Hematopoietic multipotent progenitor cell treated with erythropoietin and hydrocortisone succinate and interleukin-3 and kit ligand, for 6 days (in vitro differentiated cells): ENCODE measurements around the gene IQGAP3.

ENCODE experiments used
- DNase-seq: peaks from one replicate; pipeline ENCODE4 v3.0.0-alpha.2; 2015

IQGAP3 gene

DNA sequence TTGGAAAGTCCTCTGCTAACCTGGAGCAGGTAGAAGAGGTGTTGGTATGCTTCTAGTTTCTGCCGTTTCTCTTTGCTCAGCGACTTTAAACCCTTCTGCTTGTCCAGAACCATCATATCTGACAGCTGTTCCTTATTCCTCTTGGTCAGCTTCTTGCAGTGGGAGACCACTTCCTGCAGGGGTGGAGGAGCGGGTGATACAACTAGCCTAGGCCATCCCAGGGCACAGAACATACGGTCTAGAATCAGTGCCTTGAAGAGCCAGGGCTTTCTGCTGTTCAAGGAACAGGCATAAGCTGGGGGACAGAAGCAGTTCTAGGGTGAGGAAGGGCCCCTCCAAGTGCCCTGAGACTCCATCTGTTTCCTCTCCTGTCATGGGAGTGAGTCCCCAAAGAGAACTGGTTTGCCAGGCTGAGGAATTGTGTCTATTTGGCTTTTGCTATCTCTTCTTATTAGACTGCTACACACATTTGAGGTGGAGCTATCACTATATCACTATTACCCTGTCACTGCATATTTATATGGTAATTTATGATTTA is 32.5 kb downstream of the IQGAP3 start:
- no peak for DNase-seq

DNA sequence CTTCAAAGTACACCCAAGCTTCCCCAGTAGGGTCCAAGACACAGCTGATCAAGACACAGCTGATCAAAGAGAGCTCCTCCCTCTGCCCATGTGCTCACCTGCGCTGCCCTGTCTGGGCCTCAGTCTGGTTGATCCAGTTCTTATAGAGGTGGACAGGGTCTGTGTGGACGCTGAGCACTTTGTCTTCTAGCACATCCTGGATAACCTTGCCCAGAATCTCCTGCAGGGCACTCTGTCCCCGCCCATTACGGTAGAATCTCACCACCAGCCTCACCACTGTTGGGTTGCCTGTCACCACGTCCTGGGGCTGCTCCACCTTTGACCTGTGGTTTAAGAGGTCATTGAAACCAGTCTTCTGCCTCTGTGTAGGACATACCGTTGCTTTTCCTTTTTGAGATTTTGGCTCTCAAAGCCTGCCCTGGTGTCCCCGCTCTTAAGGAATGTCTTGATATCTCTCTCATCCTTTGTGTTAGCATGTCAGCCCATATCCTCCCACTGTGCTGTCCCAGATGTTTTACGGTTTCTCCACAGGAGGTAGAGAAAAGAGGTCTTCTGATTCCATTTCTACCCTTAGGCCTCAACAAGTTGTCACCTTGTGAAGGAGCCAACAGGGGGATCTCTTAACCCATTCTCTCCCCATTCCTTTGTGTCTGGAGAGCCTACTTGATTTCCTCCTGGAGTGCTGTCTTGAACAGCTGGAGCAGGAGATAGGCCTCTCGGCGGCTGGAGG is 33.5 kb downstream of the IQGAP3 start:
- no peak for DNase-seq

DNA sequence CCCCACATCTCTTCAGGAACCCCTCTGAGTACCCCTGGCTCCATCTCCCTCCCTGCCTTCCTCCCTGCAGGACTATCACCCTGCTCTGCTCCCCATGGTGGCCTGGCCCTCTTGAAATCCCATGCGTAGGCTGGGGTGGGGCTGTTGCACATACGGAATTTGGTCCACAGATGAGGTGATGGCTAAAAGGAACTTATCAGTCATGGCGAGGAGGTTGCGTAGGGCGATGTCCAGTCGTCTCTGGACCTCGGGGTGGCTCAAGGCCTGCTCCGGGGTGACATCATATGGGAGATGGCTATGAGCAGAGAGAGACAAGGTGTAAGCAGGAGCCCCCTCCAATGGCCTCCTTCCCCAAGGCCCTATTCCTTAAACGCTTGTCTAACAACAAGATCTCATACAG is 35.3 kb downstream of the IQGAP3 start:
- DNase-seq = no peak

DNA sequence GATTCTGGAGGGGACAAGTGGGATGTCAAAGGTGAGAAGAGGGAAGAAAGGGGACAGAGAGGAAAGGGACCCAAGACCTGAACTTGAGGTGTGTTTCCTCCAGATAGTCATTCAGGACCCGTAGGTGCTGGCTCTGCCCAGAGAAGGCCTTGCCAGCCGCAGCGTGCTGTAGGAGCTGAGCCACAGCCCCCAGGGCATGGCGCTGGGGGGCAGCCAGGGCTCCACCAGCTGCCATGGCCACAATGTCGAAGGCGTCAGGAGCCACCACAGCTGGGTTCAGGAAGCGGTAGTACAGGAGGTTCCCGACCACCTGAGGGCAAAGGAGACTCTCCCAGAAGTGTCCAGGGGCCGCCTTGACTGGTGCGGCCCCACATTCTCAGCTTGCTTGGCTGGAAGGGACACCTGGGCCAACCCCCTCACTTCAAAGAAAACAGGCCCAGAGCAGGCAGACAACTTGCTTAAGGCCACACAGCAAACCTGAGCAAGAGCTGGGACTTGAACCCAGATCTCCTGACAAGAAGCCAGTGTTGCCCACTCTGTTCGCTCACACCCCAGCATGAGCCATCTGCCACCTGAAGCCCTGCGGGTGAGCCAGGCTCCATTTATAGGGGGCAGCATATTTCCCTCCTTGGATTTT is 37.8 kb downstream of the IQGAP3 start:
- DNase-seq = no peak

DNA sequence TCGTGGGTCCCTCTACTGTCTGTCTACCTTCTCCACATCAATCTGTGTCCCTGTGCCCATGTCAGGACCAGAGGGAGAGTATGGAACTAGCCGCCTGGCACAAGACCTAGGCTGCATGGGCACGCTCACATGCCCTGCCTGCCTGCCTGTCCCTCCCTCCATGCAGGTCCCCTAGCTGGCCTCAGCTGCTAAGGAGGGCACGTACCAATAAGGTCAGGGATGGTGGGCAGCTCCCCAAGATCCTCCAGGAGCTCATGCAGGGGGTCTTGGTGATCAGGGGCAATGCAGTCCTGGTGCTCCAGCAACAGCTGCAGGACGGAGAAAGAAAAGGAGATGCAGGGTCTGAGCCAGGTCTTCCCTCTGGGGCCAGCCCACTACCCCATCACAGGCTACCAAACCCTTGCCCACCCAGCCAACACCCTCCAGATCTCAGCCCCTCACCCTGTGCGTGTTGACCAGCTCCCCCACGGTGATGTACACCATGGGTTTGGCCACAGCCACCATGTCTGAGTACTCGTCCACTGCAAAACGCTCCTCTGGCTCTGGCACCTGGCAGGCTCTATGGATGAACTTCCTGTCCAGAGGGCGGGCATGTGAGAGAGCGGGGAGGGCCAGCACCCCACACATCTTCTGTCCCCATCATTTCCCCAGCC is 38.7 kb downstream of the IQGAP3 start:
- no peak for DNase-seq

DNA sequence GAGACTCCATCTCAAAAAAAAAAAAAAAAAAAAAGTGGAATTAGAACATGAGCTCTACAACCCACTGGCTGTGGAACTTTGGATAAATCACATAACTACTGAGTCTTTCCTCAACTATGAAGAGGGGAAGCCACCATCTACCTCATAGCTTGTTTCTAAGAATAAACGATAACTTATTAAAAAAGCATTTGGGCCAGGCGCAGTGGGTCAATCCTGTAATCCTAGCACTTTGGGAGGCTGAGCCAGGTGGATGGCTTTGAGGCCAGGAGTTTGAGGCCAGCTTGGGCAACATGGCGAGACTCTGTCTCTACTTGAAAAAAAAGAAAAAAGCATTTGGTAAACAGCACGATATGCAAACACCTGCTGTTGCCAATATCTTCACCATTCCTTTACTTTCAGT is 40.0 kb downstream of the IQGAP3 start:
- DNase-seq = no peak

DNA sequence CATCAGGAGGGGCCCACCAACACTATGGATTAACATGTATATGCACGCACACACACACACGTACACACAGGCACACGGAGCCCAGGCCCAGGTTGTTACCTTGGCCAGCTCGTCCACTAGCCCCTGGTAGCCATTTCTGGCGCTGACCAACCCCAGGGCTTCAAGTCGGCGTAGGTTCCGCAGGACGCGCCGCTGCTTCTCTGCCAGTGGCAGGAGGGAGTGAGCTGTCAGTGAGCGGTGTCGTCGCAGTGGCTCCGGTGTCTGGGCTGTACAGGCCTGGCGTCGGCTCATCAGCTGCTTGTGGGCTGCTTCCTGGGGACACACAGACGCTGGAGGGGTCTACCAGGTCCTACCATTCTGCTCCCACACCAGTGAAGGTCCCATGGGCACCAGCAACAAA is 42.4 kb downstream of the IQGAP3 start:
- no peak for DNase-seq

DNA sequence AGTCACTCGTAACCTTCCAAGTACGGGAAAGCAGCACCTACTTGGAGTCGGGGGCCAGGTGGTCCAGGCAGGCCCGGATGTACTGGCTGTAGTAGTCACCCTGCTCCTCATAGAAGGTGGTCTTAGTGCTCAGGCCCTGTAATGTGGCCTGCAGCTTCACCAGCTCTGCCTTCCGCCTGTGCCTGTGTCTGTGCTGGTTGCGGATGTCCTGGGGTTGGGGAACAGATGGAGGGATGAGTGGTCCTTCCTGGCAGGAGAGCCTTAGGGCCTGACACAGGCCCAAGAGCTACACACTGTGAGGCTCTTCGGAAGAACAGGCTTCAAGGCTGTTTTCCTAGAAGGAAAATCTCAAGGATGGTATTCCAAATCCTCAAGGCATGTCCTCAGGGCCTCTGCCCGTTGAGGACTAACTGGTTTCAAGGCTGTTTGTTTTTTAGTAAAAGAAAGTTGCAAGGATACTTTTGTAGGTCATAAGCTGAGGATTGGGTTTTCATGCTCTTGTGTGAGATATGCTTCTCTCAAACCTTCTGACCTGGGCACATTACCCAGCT is 43.4 kb downstream of the IQGAP3 start:
- no peak for DNase-seq

DNA sequence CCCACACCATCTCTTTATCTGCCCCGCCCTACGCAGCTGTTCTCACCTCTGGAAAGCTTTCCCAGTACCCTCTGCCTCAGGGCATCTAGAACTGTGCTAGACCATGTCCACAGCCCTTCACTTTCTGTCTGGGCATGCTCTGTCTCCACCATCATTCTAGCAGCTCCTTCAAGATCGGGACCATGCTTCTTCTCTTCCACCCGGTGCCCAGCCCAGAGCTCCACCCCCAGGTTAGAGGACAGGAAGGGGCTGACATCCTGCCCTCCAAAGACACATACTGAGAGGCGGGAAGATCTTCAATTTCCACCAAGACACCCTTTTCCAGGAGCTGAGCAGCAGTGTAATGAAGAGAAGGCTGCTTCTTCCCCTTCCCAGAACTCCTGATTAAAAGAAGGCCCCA is 44.1 kb downstream of the IQGAP3 start:
- DNase-seq = no peak

DNA sequence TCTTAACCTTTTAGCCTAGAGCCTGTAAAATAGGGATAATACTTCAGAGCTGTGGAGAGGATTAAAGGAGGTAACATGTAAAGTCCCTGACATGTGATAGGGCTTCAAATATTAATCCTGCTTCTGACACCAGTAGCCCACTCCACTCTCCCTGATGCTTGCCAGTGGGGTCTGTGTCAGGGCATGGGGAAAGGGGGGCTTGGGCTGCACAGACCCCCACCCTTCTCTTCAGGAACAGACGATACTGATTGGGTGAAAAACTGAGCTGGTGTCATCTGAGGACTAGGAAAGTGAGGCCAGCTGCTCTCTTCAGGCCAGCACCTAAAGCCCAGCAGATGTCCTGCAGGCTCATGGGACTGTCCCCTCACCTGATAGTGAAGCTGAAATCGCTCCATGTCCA is 44.8 kb downstream of the IQGAP3 start:
- no peak for DNase-seq

DNA sequence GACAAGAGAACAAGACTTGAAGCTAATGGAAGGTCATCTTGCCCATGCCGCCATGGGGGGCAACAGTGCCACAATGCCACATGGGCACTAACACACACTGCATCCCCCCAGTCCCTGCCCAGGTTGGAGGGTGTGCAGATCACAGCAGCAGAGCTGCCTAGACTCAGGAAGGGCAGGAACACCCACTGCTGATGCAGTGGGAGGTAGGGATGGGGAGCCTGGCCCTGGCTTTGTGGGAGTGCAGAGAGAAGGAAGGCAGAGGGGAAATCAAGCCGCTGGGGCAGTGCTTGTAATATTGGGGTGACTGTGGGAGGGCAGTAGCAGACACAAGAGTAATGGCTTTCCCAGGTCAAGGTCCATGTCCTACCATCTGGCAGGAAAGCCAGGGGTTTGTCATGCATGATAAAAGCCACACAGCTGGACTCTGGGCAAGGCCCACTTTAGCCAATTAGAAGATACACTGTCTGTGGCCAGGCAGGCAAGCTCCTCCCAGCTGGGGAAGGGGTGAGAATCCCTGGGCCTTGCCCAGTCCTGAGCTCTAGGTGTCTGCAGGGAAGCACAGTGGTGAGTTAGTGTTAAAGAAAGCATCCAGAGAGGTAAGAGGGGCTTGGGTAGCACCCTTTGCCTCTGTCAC is 46.4 kb downstream of the IQGAP3 start:
- no peak for DNase-seq

DNA sequence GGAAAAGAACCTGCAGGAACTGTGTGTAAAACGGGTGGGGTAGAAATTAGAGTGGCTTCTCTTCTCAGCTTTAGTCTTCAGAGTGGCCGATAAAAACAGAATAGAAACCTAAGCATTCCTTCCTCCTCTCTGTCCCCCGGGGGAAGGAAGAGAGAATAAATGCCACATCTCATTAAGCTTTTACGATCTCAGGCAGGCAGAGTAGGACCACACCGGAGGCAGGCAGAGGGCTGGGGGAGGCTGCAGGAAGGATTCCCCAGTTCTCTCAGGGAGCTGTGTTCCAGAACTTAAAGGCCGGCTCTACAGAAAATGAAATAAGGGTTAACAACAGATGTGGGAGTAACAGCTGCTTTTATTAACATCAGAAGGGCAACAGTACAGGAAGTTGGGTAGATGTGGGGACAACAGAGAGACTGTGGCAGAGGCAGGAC is 47.3 kb downstream of the IQGAP3 start:
- peak; percentile 24 for DNase-seq

DNA sequence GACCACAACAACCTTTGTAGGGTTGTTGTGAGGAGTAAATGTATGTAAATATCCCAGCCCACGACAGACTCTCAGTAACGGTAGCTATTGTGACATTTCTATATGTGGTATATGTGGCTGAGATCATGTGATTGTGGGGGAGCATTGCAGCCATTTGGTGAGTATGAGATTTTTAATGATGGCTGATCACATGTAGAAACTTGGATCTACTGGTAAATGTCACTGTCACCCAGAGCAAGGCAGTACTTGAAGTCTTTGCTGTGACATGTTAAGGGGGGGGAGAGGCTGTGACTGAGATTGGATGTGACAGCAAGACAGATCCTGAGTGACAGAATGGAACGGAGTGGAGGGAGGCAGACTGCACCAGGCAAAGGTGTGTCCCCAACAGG is 47.9 kb downstream of the IQGAP3 start:
- peak; percentile 80 for DNase-seq

DNA sequence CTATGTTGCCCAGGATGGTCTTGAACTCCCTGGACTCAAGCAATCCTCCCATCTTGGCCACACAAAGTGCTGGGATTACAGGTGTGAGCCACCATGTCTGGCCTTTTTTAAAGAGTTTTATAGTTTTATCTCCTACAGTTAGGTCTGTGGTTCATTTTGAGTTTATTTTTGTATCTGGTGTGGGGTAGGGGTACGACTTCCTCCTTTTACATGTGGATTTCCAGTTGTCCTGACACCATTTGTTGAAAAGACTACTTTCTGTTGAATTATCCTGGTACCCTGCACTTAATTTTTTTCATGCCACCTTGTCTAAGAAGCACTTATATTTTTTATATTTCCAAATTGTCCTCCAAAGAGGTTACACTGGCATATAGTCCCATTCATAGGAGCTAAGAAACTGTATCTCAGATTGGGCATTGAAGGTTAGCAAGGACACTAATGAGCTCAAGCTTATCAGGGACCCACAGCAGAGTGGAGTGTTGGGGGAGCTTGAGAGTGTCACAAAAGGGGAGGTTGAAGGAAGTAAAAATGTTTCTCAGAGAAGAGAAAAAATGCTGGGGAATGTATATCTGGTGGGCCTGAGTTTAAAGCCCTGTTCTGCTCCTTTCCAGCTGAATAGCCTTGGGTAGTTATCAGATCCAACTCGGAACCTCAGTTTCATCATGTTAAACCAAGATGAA is 48.4 kb downstream of the IQGAP3 start:
- peak; percentile 86 for DNase-seq

DNA sequence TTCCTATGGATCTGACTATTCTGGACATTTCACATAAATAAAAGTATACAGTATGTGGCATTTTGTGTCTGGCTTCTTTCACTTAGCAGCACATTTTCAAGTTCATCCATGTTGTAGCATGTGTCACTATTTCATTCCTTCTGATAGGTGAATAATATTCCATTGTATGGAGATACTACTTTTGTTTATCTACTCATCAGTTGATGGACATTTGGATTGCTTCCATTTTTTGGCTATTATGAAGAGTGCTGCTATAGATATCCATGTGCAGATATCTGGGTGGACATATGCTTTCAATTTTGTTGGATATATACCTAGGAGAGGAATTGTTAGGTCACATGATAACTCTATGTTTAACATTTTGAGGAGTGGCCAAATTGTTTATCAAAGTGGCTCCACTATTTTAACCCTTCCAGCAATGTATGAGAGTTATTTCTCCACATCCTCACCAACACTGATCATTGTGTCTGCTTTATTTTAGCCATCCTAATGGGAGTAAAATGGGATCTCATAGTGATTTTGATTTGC is 49.9 kb downstream of the IQGAP3 start:
- peak; percentile 11 for DNase-seq

DNA sequence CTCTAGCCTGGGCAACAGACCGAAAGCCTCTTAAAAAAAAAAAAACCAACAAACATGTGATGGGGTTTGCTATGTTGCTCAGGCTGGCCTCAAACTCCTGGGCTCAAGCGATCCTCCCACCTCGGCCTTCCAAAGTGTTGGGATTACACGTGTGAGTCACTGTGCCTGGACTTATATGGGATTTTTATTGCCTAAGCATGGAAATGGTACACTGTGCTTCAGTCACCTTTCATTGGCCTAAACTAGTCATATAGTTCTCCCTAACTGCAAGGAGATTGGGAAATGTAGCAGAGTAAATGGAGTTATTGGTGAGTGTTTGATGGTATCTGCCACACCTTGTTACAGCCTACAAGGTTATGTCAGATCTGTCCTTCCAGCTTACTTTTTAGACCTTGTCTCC is 54.6 kb downstream of the IQGAP3 start:
- no peak for DNase-seq

DNA sequence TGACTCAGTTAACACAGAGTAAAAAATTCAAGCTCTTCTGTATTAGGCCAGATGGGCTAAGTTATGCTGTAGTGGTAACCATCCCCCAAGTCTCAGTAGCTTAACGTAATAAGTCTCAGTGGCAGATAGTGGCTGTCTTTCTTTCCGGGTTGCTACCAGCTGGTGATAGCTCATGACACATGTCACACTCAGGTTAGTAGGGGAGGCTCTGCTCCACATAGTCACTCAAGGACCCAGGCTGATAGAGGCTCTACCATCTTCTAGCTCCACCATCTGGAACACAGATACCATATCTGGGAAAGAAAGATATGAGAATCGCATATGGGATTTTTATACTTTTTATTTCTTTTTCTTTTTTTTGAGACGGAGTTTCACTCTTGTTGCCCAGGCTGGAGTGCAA is 55.5 kb downstream of the IQGAP3 start:
- DNase-seq = peak; percentile 55

DNA sequence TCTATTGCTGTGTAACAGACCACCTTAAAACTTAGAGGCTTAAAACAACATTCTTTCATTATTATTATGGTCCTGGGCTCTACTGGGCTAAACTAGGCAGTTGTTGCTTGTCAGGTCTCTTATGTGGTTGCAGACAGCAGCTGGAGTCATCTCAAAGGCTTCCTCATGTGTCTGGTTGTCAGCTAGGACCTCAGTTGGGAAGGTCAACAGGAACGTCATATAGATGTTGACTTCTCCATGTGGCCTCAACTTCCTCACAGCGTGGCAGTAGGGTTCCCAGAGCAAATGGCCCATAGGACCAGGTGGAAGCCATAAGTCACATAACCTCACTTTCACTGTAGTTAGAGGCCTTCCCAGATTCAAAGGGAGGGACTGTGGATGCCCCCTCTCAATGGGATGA is 56.4 kb downstream of the IQGAP3 start:
- DNase-seq = no peak

DNA sequence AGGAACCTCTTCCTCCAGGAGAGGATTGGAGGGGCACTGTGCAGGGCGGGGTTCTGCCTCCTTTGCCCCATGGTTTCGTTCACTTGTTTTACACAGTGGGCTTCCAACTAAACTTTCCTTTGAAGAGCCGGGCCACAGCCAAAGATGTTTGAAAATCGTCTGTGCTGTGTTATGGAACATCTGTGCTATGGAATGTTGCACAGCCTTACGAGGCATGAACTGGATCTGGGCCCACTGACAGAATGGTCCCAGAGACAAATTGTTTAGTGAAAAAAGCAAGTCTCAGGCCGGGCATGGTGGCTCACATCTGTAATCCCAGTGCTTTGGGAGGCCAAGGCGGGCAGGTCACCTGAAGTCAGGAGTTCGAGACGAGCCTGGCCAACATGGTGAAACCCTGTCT is 59.2 kb downstream of the IQGAP3 start:
- no peak for DNase-seq

DNA sequence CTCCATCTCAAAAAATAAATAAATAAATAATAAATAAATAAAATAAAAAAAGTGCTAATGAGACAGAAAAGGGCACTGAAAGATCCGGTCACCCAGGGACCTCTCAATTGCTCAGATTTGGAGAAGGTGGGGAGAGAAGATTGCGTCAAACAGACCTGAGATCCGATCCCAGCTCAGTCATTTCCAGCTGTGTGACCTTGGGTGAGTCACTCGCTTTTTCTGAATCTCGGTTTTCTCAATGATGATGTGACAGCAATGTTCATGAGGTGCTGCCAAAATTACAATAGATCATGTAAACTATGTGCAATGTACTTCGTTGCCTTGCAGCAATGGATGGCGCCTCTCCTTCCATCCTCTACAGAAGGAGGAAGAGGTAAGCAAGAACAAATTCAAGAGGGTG is 60.7 kb downstream of the IQGAP3 start:
- DNase-seq = no peak

DNA sequence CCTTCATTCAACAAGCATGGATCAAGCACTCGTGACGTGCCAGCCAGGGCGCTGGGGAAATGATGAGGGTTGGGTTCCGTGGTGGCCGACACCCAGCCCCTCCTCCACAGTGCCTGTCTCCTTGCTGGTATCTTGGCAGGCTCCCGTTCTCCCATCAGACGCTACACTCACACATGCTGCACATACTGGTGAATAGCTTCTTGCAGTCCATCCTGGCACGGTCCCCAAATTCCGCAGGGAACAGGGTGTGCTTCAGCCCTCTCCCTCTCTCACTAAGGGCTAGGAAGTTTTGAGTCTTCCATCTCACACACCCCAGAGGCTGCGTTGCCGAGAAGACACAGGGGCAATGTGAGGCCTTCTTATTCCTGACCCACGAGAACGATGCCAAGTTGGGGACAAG is 61.7 kb downstream of the IQGAP3 start:
- DNase-seq = no peak

DNA sequence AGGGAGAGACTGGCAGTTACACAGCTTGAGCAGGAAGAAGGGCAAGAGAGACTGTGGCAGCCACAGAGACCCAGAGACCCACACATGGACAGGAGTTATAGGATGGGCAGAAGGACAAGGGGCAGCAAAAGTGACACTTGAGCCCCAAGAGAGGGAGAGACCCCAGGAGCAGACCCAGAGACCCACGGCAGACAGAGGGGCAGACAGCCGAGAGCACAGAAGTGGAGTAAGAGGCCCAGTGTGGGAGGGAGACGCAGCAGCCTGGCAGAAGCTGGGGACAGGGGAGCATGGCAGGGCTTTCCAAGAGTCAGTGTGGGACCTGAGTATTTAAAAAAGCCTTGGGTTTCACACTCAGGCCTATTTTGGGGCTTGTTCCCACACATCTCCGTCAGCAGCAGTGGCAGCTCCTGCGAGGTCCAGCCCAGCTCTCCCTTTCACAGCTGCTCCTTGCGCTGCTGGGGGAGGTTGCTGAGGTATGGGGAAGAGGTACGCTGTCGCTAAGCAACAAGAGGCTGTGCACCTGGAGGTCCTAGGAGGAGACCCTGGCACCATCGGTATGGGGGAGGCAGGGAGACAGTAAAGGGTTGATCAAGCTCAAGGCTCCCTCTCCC is 62.8 kb downstream of the IQGAP3 start:
- no peak for DNase-seq
